ENCODE data around the gene NXPE2.

Gene NXPE2

DNA sequence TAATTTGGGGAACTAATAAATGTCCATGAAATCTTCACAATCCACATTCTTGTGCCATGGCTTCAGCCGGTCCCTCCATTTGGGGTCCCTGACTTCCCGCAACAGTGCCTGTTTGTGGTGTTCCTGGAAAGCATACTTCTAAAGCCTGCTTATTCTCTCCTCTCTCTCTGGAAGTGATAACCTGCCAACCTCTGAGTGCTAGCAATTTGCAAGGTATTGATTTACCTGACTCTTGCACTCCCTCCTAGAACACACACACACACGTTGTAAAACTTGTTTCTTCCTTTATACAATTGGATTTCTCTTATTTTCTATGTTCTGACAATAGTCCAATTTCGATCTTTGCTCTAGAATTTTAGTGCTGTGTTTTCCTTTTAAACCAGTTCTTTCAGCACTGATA is 58.5 kb downstream of the NXPE2 start:
- Histone ChIP-seq H3K36me3 (ENCODE audit: control insufficient read depth in 1 of 2, insufficient read depth in 2 of 2, low read length in 2 of 2) (no peaks in the 10 kb centered on the region), H3K4me1 (ENCODE audit: control insufficient read depth in 1 of 2, insufficient read depth in 2 of 2, low read length in 2 of 2) (no peaks in the 10 kb centered on the region)

DNA sequence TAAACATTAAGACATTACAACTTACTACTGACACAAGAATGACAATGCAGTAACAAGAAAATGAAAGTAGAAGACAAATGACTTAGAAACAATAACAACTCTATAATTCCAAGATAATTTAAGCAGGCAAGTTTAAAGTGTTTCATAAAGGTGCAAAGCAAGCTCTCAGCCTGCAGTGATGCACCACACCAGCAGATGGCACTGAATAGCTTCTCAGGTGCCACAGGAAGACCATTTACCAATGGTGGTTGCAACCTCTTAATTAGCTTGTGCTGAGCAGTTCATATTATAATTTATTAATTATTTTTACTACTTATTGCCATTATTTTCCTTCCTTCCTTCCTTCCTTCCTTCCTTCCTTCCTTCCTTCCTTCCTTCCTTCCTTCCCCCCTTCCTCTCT is 60.6 kb downstream of the NXPE2 start:
- H3K4me3 ChIP-seq (ENCODE audit: low read depth in 1 of 2, low read length in 2 of 2): no peak overlapping the region

More for the DNA sequence above, 58.5 kb downstream of the NXPE2 start:
- Histone ChIP-seq H3K27me3 (ENCODE audit: control insufficient read depth in 1 of 2, insufficient read depth in 2 of 2, low read length in 2 of 2) (no peaks in the 10 kb centered on the region), H3K27ac (ENCODE audit: low read depth, low read length) (no peak overlapping the region), H3K9me3 (ENCODE audit: control insufficient read depth in 1 of 2, low read length in 2 of 2) (no peaks in the 10 kb centered on the region), H3K9ac (ENCODE audit: low read depth in 1 of 2, low read length in 2 of 2) (no peak overlapping the region), H3K4me3 (ENCODE audit: low read depth in 1 of 2, low read length in 2 of 2) (no peak overlapping the region)

DNA sequence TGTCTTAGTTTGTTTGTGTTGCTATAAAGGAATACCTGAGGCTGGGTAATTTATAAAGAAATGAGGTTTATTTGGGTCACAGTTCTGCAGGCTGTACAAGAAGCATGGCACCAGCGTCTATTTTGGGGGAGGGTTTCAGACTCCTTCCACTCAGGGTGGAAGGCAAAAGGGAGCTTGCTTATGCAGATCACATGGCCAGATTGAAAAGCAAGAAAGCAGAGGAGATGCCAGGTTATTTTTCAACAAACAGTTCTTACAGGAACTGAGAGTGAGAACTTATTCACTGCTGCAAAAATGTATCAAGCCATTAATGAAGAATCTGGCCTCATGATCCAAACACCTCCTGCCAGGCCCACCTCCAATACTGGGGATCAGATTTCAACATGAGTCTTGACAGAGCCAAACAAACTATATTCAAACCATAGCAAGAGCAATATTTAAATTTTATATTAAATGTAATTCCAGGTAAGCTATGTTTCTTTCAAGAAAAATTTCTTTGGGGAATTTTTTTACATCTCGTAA is 66.9 kb downstream of the NXPE2 start:
- Histone ChIP-seq H3K4me3 (ENCODE audit: low read depth in 1 of 2, low read length in 2 of 2) (no peak overlapping the region), H3K9ac (ENCODE audit: low read depth in 1 of 2, low read length in 2 of 2) (no peak overlapping the region), H3K27me3 (ENCODE audit: control insufficient read depth in 1 of 2, insufficient read depth in 2 of 2, low read length in 2 of 2) (no peaks in the 10 kb centered on the region), H3K9me3 (ENCODE audit: control insufficient read depth in 1 of 2, low read length in 2 of 2) (no peaks in the 10 kb centered on the region), H3K36me3 (ENCODE audit: control insufficient read depth in 1 of 2, insufficient read depth in 2 of 2, low read length in 2 of 2) (no peaks in the 10 kb centered on the region), H3K4me1 (ENCODE audit: control insufficient read depth in 1 of 2, insufficient read depth in 2 of 2, low read length in 2 of 2) (no peaks in the 10 kb centered on the region), H3K27ac (ENCODE audit: low read depth, low read length) (no peak overlapping the region)

More for the DNA sequence above, 60.6 kb downstream of the NXPE2 start:
- no peak overlapping the region for H3K27ac ChIP-seq (ENCODE audit: low read depth, low read length)
- H3K4me1 ChIP-seq (ENCODE audit: control insufficient read depth in 1 of 2, insufficient read depth in 2 of 2, low read length in 2 of 2): no peaks in the 10 kb centered on the region
- no peaks in the 10 kb centered on the region for H3K9me3 ChIP-seq (ENCODE audit: control insufficient read depth in 1 of 2, low read length in 2 of 2)
- H3K9ac ChIP-seq (ENCODE audit: low read depth in 1 of 2, low read length in 2 of 2): no peak overlapping the region
- no peaks in the 10 kb centered on the region for H3K27me3 ChIP-seq (ENCODE audit: control insufficient read depth in 1 of 2, insufficient read depth in 2 of 2, low read length in 2 of 2)
- no peaks in the 10 kb centered on the region for H3K36me3 ChIP-seq (ENCODE audit: control insufficient read depth in 1 of 2, insufficient read depth in 2 of 2, low read length in 2 of 2)

DNA sequence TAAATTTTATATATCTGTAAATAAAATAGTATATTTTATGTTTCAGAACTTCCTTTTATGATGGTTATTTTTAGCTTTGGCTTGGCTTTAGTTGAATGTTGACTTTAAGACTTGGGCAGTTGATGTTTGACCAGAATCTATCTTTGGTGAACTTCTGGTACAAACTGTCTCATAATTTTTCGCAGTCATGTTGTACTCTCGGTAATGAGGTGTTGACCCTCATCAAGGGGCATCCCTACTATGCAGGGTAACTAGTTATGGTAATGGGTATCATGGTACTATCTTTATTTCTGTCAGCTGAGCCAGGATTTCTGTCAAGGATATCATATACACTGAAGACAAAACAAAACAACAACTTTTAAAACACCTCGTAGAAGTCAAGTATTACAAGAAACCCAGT is 67.7 kb downstream of the NXPE2 start:
- H3K27ac ChIP-seq (ENCODE audit: low read depth, low read length): no peak overlapping the region
- no peak overlapping the region for H3K4me3 ChIP-seq (ENCODE audit: low read depth in 1 of 2, low read length in 2 of 2)
- H3K4me1 ChIP-seq (ENCODE audit: control insufficient read depth in 1 of 2, insufficient read depth in 2 of 2, low read length in 2 of 2): no peaks in the 10 kb centered on the region
- H3K9ac ChIP-seq (ENCODE audit: low read depth in 1 of 2, low read length in 2 of 2): no peak overlapping the region
- H3K9me3 ChIP-seq (ENCODE audit: control insufficient read depth in 1 of 2, low read length in 2 of 2): no peaks in the 10 kb centered on the region
- H3K36me3 ChIP-seq (ENCODE audit: control insufficient read depth in 1 of 2, insufficient read depth in 2 of 2, low read length in 2 of 2): no peaks in the 10 kb centered on the region
- no peaks in the 10 kb centered on the region for H3K27me3 ChIP-seq (ENCODE audit: control insufficient read depth in 1 of 2, insufficient read depth in 2 of 2, low read length in 2 of 2)

Data from duodenal mucosa (tissue), 2 donors.